Pancreas (tissue), 10 donors: ENCODE data around the gene DKK2. TPM values are rescaled to one million over a fixed set of nuclear protein-coding genes. Genes with fewer than 3 reads are reported as not detected.

ENCODE experiments used
- ATAC-seq, 4 donors: fragments of 200-7000 bp; cut with Tn5 transposase; one replicate each; pipeline versions ENCODE4 v1.8.0 to v1.9.1; 2020; ENCODE audit warnings: mild to moderate bottlenecking in 4 of 4, moderate library complexity in 4 of 4
- DNase-seq, 6 donors: peaks; one replicate each; pipeline ENCODE4 v3.0.0-alpha.2; 2020
- FAIRE-seq: peaks from 2 replicates; lab custom pipeline; 2012; peaks lifted over from hg19 to GRCh38; lab: Jason Lieb, UNC
- H3K27ac ChIP-seq, 4 donors: fragments of 200-600 bp; sonication (generic); 1 replicate in 3 of 4; 2 replicates in 1 of 4; pipeline versions ENCODE4 v1.5.0 to v1.8.0; 2020
- H3K27me3 ChIP-seq, 4 donors: fragments of 200-600 bp; one replicate each; pipeline ENCODE4 v1.8.0; 2021
- H3K36me3 ChIP-seq, 3 donors: fragments of 200-600 bp; sonication (generic) in 1 of 3; one replicate each; pipeline versions ENCODE4 v1.5.0 to v1.8.0; 2020 to 2021
- H3K4me1 ChIP-seq, 3 donors: fragments of 200-600 bp; one replicate each; pipeline ENCODE4 v1.8.0; 2021
- H3K4me3 ChIP-seq, 4 donors: fragments of 200-600 bp; sonication (generic) in 2 of 4; one replicate each; pipeline versions ENCODE4 v1.5.0 to v1.8.0; 2020 to 2021
- H3K9me3 ChIP-seq, 4 donors: fragments of 200-600 bp; one replicate each; pipeline ENCODE4 v1.8.0; 2021
- WGBS, 2 donors: extraction: QIAGEN DNeasy Blood & Tissue Kit; methylation state at CpG; one replicate each; pipeline ENCODE4 v1.1.7; 2013; 5-methylcytosine and 5-hydroxymethylcytosine counted together
- intact Hi-C, 3 donors: fragments of 100-400 bp; cut with DNase I; formaldehyde crosslinking; loops; one replicate each; pipeline versions ENCODE4 v1.11.1 to v1.14.2; 2022
- polyA plus RNA-seq, 2 donors: library from polyadenylated mRNA; stranded (reverse); fragments of 200-250 nt; gene quantifications; one replicate each; pipeline ENCODE4 v1.2.3, GENCODE V29; 2013
- total RNA-seq, 6 donors: library from RNA; stranded (reverse); fragmentation: NEBNext Ultra II Directional in 4 of 6; extraction: Animal tissue kit (Norgen Biotek cat#: 25700) in 4 of 6; gene quantifications; one replicate each; pipeline versions ENCODE4 v1.2.1 to v1.2.4, GENCODE V29; 2021 to 2023
- TF ChIP-seq, protein P1 (sequence below), 4 donors: fragments of 200-600 bp; sonication (generic) in 3 of 4; IDR thresholded peaks; one replicate each; pipeline versions ENCODE4 v1.5.0 to v1.8.0; 2021; ENCODE audit warnings: antibody characterized with exemption in 4 of 4
- donor health status: healthy with polysubstance abuse.
- donor health status: DM: no; HTN: no; CAD: no; lungs with moderate emphysema.
- donor health status: DM: no; HTN: no; CAD: no.
- donor health status: control.
- donor health status: control.
- donor health status: Bipolar disorder and iron deficiency.
- donor health status: DM: yes; HTN: yes; CAD: no.
- donor health status: DM: no; HTN: no; CAD: no.
- donor health status: DM: no; HTN: no; CAD: no.
- donor health status: DM: yes; HTN: yes; CAD: no.

The DKK2 gene
- total and polyA plus RNA-seq, 8 donors: 0.08 to 1.3 (median 0.13) TPM; not detected in 2

DNA sequence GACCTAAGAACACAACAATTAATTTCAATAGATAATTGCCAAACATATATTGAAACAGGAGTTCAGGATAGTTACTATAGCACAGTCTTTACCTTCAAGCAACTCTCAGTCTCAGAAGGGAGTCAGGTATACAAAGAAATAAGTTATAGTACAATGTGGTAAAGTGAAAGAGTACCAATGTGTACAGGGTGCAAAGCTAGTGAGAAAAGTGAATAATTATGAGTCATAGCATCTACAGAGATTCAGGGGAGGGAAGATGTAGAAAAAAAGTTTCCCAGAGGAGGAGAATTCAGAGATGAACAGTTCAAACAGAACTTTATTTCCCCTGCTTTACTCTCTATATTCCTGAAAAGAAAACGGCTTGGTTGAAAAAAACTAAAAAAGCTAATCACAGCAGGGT lies 22.7 kb upstream of the DKK2 start:
- peak in 1 of 4 donors; percentile 17 for ATAC-seq

GRCh38 chr4:107050525-107051135 lies 14.5 kb upstream of the DKK2 start:
- DNase-seq (no peak), ATAC-seq (peak in 1 of 4 donors; percentile 39), FAIRE-seq (no peak)
- no peak overlapping the region for H3K27ac ChIP-seq
- intact Hi-C loops: no loop called here
- no peaks in the 10 kb centered on the region for H3K4me1 ChIP-seq
- TF ChIP-seq, protein P1, sequence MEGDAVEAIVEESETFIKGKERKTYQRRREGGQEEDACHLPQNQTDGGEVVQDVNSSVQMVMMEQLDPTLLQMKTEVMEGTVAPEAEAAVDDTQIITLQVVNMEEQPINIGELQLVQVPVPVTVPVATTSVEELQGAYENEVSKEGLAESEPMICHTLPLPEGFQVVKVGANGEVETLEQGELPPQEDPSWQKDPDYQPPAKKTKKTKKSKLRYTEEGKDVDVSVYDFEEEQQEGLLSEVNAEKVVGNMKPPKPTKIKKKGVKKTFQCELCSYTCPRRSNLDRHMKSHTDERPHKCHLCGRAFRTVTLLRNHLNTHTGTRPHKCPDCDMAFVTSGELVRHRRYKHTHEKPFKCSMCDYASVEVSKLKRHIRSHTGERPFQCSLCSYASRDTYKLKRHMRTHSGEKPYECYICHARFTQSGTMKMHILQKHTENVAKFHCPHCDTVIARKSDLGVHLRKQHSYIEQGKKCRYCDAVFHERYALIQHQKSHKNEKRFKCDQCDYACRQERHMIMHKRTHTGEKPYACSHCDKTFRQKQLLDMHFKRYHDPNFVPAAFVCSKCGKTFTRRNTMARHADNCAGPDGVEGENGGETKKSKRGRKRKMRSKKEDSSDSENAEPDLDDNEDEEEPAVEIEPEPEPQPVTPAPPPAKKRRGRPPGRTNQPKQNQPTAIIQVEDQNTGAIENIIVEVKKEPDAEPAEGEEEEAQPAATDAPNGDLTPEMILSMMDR (IDR thresholded peaks at IDR 0.05): peak in 3 of 4 donors; percentile 29 to 42 (median 31)
- no peaks in the 10 kb centered on the region for H3K9me3 ChIP-seq
- H3K4me3 ChIP-seq: no peak overlapping the region
- no peaks in the 10 kb centered on the region for H3K36me3 ChIP-seq
- H3K27me3 ChIP-seq: no peaks in the 10 kb centered on the region
- WGBS, 2 donors: 41 to 47% methylated on average over 3 of the region's 3 CpGs

More for the DNA sequence above, 22.7 kb upstream of the DKK2 start:
- Histone ChIP-seq H3K36me3 (no peaks in the 10 kb centered on the region), H3K4me3 (no peak overlapping the region), H3K4me1 (no peaks in the 10 kb centered on the region), H3K27me3 (no peaks in the 10 kb centered on the region), H3K27ac (no peak overlapping the region), H3K9me3 (no peaks in the 10 kb centered on the region)
- 57 to 71% methylated on average over 1 of the region's 1 CpG for WGBS, 2 donors
- intact Hi-C loops: no loop called here
- TF ChIP-seq, protein P1 (IDR thresholded peaks at IDR 0.05): no peak
- no peak for FAIRE-seq
- DNase-seq: no peak

- no peak for ATAC-seq
- no peaks in the 10 kb centered on the region for H3K36me3 ChIP-seq
- WGBS, 2 donors: 81 to 92% methylated on average over 1 of the region's 1 CpG
- DNase-seq: no peak
- no peaks in the 10 kb centered on the region for H3K27me3 ChIP-seq
- H3K4me1 ChIP-seq: no peaks in the 10 kb centered on the region
- FAIRE-seq: peak; percentile 39
- no peak overlapping the region for H3K4me3 ChIP-seq
- no peaks in the 10 kb centered on the region for H3K9me3 ChIP-seq
- H3K27ac ChIP-seq: no peak overlapping the region
- intact Hi-C loops: no loop called here
- TF ChIP-seq, protein P1 (IDR thresholded peaks at IDR 0.05): no peak
Measured at GRCh38 chr4:107046261-107046660, 10.1 kb upstream of the DKK2 start.

DNA sequence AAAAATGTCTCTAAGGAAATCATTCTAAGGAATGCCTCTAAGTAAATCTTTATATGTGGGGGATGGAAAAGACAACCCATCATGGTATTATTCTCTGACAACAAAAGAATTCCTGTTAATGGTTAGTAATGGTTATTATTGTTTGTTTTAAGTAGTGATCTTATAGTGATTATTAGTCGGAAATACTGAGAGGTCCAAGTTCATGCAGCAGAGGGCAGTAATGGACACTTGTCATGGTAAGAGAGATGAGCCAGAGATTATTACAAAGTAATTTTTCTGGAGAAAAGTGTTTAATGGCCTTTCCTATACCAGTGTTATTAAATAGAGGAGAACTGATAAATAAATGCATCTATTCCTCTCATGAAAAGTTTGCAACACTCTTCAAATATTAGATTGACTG lies 8.1 kb upstream of the DKK2 start:
- Histone ChIP-seq H3K9me3 (no peaks in the 10 kb centered on the region), H3K4me3 (no peak overlapping the region), H3K36me3 (no peaks in the 10 kb centered on the region), H3K27ac (no peak overlapping the region), H3K27me3 (no peaks in the 10 kb centered on the region), H3K4me1 (no peaks in the 10 kb centered on the region)
- TF ChIP-seq, protein P1 (IDR thresholded peaks at IDR 0.05): no peak
- ATAC-seq: no peak
- no peak for DNase-seq
- FAIRE-seq: no peak
- WGBS, 2 donors: 25 to 27% methylated on average over 1 of the region's 1 CpG
- intact Hi-C loops: no loop called here

DNA sequence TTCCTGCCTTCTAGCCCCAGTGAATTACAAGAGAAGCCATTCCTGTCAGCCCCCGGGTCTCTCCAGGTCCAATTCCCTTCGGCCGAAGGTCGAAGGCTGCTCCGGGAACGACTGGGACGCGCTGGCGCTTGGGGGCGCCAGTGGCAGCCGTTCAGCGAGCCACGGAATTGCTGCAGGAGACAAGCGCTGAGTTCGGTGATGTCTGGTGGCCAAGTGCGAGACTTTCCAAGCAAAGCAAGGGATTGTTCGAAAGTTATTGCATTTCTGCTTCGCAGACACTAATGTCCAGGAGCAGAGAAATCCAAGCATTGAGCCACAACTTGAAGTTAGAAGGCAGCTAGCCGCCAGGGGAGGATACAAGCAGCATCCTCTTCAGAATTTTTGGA lies 1.1 kb upstream of the DKK2 start:
- Histone ChIP-seq H3K4me1 (peaks cover 0 to 8% (median 0%) of the 10 kb centered on the region in 3 donors), H3K27me3 (peaks cover 0 to 36% (median 3%) of the 10 kb centered on the region in 4 donors), H3K4me3 (peak overlapping the region in 1 of 4 donors; percentile 47), H3K36me3 (no peaks in the 10 kb centered on the region), H3K9me3 (no peaks in the 10 kb centered on the region), H3K27ac (no peak overlapping the region)
- intact Hi-C loops: no loop called here
- WGBS, 2 donors: 3% methylated on average over 19 of the region's 19 CpGs
- DNase-seq (peak in 4 of 6 donors; percentile 29 to 80 (median 49)), ATAC-seq (peak in 3 of 4 donors; percentile 69 to 77 (median 76)), FAIRE-seq (no peak)
- TF ChIP-seq, protein P1 (IDR thresholded peaks at IDR 0.05): peak in 2 of 4 donors; percentile 23 to 24
